DND-41 (cell line): ENCODE results near the gene SLC22A1.

Experiments used
- CTCF ChIP-seq: IDR thresholded peaks from 2 replicates; pipeline ENCODE4 v1.5.1; 2012; ENCODE audit warnings: borderline replicate concordance, low read length, moderate library complexity, mild to moderate bottlenecking; ENCODE audit not compliant: poor library complexity, severe bottlenecking; ENCODE audit errors: extremely low read depth
- EZH2 ChIP-seq: IDR thresholded peaks from 3 replicates; pipeline ENCODE4 v1.6.1; 2012; ENCODE audit warnings: borderline replicate concordance, low read depth, mild to moderate bottlenecking, moderate library complexity, low read length, inconsistent platforms; ENCODE audit not compliant: severe bottlenecking

- no peak for TF ChIP-seq CTCF
- no peak for TF ChIP-seq EZH2
Measured at GRCh38 chr6:160084198-160084776, 37.3 kb upstream of the SLC22A1 start.
